Loucy (cell line): ENCODE results near the gene CNTNAP2.

Experiments used
- H2AFZ ChIP-seq: fragments of 200-600 bp; sonication (generic); 2 replicates; pipeline ENCODE4 v1.6.0; 2016; ENCODE audit warnings: antibody characterized with exemption, mild to moderate bottlenecking, low read length, moderate library complexity
- H3F3A ChIP-seq: fragments of 200-600 bp; 2 replicates; pipeline ENCODE4 v1.6.0; 2016; ENCODE audit warnings: antibody characterized with exemption, low read depth, mild to moderate bottlenecking
- H3K27me3 ChIP-seq: fragments of 200-600 bp; sonication (generic); 2 replicates; pipeline ENCODE4 v1.6.1; 2014; ENCODE audit warnings: low read length, mild to moderate bottlenecking; ENCODE audit not compliant: insufficient read depth, poor library complexity, severe bottlenecking
- H3K36me3 ChIP-seq: fragments of 200-600 bp; sonication (generic); 2 replicates; pipeline ENCODE4 v1.6.1; 2016; ENCODE audit warnings: low read length; ENCODE audit not compliant: insufficient read depth
- H3K4me1 ChIP-seq: fragments of 200-600 bp; sonication (generic); 2 replicates; pipeline ENCODE4 v1.5.1; 2014; ENCODE audit warnings: low read length, mild to moderate bottlenecking; ENCODE audit not compliant: insufficient read depth, poor library complexity, severe bottlenecking
- H3K4me2 ChIP-seq: fragments of 200-600 bp; sonication (generic); 2 replicates; pipeline ENCODE4 v1.6.0; 2014; ENCODE audit warnings: antibody characterized with exemption, low read length, low read depth, mild to moderate bottlenecking; ENCODE audit not compliant: poor library complexity, severe bottlenecking
- H3K4me3 ChIP-seq: fragments of 200-600 bp; sonication (generic); 2 replicates; pipeline ENCODE4 v1.5.1; 2014; ENCODE audit warnings: low read length, mild to moderate bottlenecking, mixed read lengths; ENCODE audit not compliant: poor library complexity, severe bottlenecking
- H3K79me2 ChIP-seq: fragments of 200-600 bp; sonication (generic); 2 replicates; pipeline ENCODE4 v1.6.1; 2014; ENCODE audit warnings: low read length; ENCODE audit not compliant: insufficient read depth
- H3K9ac ChIP-seq: fragments of 200-600 bp; sonication (generic); 2 replicates; pipeline ENCODE4 v1.6.0; 2014; ENCODE audit warnings: mild to moderate bottlenecking, low read depth, low read length, moderate library complexity; ENCODE audit not compliant: poor library complexity, severe bottlenecking
- H3K9me2 ChIP-seq: fragments of 200-600 bp; sonication (generic); replicated peaks from 2 replicates; pipeline ENCODE4 v1.6.1; 2016; ENCODE audit warnings: low read depth, low read length, mixed read lengths
- H3K9me3 ChIP-seq: fragments of 200-600 bp; sonication (generic); 2 replicates; pipeline ENCODE4 v1.6.1; 2014; ENCODE audit warnings: mild to moderate bottlenecking, antibody characterized with exemption, low read length, low read depth; ENCODE audit not compliant: insufficient read depth
- H4K20me1 ChIP-seq: fragments of 200-600 bp; sonication (generic); 2 replicates; pipeline ENCODE4 v1.6.0; 2014; ENCODE audit warnings: antibody characterized with exemption, low read length, mild to moderate bottlenecking; ENCODE audit not compliant: insufficient read depth, poor library complexity, severe bottlenecking
- CTCF ChIP-seq: fragments of 200-600 bp; sonication (generic); conservative IDR thresholded peaks from 2 replicates; pipeline ENCODE4 v1.5.1; 2014; ENCODE audit warnings: mild to moderate bottlenecking, antibody characterized with exemption, low read length
- EZH2phosphoT487 ChIP-seq: fragments of 200-600 bp; IDR thresholded peaks from 2 replicates; pipeline ENCODE4 v1.6.1; 2018; ENCODE audit warnings: antibody characterized with exemption, mild to moderate bottlenecking, moderate library complexity, borderline replicate concordance

Gene CNTNAP2

GRCh38 chr7:148437043-148437442 lies 2320.4 kb downstream of the CNTNAP2 start:
- no peaks in the 10 kb centered on the region for H3K27me3 ChIP-seq
- TF ChIP-seq CTCF: no peak
- no peak for TF ChIP-seq EZH2phosphoT487
- H3K9me3 ChIP-seq: no peaks in the 10 kb centered on the region
- H3K79me2 ChIP-seq: no peaks in the 10 kb centered on the region
- no peaks in the 10 kb centered on the region for H3F3A ChIP-seq
- H3K36me3 ChIP-seq: no peaks in the 10 kb centered on the region
- no peaks in the 10 kb centered on the region for H3K4me1 ChIP-seq
- H2AFZ ChIP-seq: no peak overlapping the region
- no peak overlapping the region for H3K4me3 ChIP-seq
- H4K20me1 ChIP-seq: no peaks in the 10 kb centered on the region
- H3K9ac ChIP-seq: no peak overlapping the region
- no peaks in the 10 kb centered on the region for H3K9me2 ChIP-seq
- no peak overlapping the region for H3K4me2 ChIP-seq

- H3K4me2 ChIP-seq: no peak overlapping the region
- no peaks in the 10 kb centered on the region for H4K20me1 ChIP-seq
- TF ChIP-seq CTCF: no peak
- no peak for TF ChIP-seq EZH2phosphoT487
- no peaks in the 10 kb centered on the region for H3K9me2 ChIP-seq
- no peak overlapping the region for H2AFZ ChIP-seq
- H3F3A ChIP-seq: no peaks in the 10 kb centered on the region
- no peaks in the 10 kb centered on the region for H3K27me3 ChIP-seq
- H3K4me3 ChIP-seq: no peak overlapping the region
- H3K9me3 ChIP-seq: no peaks in the 10 kb centered on the region; the same call in 1 of the 2 replicates
- H3K79me2 ChIP-seq: no peaks in the 10 kb centered on the region
- no peak overlapping the region for H3K9ac ChIP-seq
- no peaks in the 10 kb centered on the region for H3K4me1 ChIP-seq
- no peaks in the 10 kb centered on the region for H3K36me3 ChIP-seq
Measured at GRCh38 chr7:148442141-148442655, 2325.6 kb downstream of the CNTNAP2 start.

GRCh38 chr7:148442933-148443332 lies 2326.3 kb downstream of the CNTNAP2 start:
- Histone ChIP-seq H3K79me2 (no peaks in the 10 kb centered on the region), H3K4me3 (no peak overlapping the region), H3K9ac (no peak overlapping the region), H4K20me1 (no peaks in the 10 kb centered on the region), H3K4me1 (no peaks in the 10 kb centered on the region), H3K9me3 (no peaks in the 10 kb centered on the region; the same call in 1 of the 2 replicates), H3K27me3 (no peaks in the 10 kb centered on the region), H3K4me2 (no peak overlapping the region), H3K9me2 (no peaks in the 10 kb centered on the region), H2AFZ (no peak overlapping the region), H3K36me3 (no peaks in the 10 kb centered on the region), H3F3A (no peaks in the 10 kb centered on the region)
- no peak for TF ChIP-seq CTCF
- TF ChIP-seq EZH2phosphoT487: no peak
